Measurements from ENCODE around the gene FXYD5.
"Not testable (repeated sequence)": the region's sequence is repeated elsewhere in the genome, so short reads cannot be mapped to it uniquely, and the experiment has no call there.

The FXYD5 gene

DNA sequence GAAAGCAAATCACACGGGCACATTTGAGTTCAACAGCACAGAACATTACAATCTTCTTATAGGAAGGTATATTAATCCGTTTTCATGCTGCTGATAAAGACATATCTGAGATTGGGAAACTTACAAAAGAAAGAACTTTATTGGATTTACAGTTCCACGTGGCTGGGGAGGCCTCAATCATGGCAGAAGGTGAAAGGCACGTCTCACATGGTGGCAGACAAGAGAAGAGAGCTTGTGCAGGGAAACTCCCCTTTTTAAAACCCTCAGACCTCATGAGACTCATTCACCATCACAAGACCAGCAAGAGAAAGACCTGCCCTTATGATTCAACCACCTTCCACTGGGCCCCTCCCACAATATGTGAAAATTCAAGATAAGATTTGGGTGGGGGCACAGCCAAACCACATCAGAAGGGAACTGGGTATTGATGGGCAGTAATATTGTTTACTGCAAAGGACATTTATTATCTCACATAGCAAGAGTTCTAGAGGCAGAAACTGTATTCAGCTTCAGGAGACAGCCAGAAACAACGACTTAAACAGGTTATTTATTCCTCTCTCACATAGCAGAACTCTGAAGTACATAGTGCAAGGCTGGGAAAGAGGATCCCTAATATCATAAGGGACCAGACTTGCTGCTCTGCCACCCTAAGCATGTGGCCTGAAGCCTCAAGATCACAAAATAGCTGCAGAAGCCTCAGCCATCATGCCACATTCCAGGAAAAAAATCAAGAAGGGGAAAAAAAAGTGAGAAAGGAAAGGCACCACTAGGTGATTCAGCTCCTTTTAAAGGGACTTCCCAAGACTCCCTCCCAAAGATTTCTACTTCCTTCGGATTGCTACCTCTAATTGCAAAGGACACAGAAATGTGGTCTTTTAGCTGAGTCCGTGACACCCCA is 23.1 kb downstream of the FXYD5 start:
- no peak for DNase-seq (ENCODE audit: low read depth in 2 of 2)

DNA sequence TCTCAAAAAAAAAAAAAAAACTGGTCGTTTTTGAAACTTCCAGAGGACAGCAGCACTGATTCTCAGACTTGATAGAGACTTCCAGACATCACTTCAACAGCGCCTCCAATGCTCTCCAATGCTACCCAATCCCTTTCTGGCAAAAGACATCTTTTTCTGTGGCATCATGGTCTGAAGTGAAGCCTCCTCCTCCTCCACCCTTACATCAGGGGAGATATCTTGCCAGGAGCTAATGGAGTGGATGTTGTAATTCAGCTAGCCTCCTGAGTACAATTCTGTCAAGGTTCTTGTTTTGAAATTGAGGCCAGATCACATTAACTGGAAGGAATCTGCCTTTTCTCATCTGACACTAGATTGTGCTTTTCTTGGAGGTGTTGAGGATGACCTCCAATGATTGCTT is 24.2 kb downstream of the FXYD5 start:
- no peak for DNase-seq (ENCODE audit: low read depth in 2 of 2)

- no peak for DNase-seq (ENCODE audit: low read depth in 2 of 2)
Measured at GRCh38 chr19:35179830-35180229, 25.3 kb downstream of the FXYD5 start.

GRCh38 chr19:35181387-35181786 is 26.9 kb downstream of the FXYD5 start:
- no peak for DNase-seq (ENCODE audit: low read depth in 2 of 2)

GRCh38 chr19:35184267-35184666 is 29.7 kb downstream of the FXYD5 start:
- no peak for DNase-seq (ENCODE audit: low read depth in 2 of 2)

DNA sequence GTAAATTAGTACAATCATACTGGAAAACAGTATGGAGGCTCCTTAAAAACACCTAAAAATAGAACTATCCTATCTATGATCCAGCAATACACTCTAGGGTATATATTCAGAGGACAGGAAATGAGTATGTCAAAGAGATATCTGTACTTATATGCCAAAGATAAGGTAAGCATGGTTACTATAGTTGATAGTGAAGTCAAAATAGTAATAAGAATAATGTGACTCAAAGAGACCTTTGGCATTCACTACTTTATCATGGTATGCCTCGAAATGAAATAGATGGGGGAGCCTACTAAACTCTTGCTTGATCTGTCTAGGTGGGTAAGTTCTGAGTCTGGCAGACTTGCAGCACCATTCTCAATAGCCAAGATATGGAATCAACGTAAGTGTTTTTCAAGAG is 30.3 kb downstream of the FXYD5 start:
- DNase-seq (ENCODE audit: low read depth in 2 of 2) = no peak

- DNase-seq (ENCODE audit: low read depth in 2 of 2) = no peak
Measured at GRCh38 chr19:35194012-35194984, 39.8 kb downstream of the FXYD5 start.

GRCh38 chr19:35195830-35196229 is 41.3 kb downstream of the FXYD5 start:
- DNase-seq (ENCODE audit: low read depth in 2 of 2) = no peak

DNA sequence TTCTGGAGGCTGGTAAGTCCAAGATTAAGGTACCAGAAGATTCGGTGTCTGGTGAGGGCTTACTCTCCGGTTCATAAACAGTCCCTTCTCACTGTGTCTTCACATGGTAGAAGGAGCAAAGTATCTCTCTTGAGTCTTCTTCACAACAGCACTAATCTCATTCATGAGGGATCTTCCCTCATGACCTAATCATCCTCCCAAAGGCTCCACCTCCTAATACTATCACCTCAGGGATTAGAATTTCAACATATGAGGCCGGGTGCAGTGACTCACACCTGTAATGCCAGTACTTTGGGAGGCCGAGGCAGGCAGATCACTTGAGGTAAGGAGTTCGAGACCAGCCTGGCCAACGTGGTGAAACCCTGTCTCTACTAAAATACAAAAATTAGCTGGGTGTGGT is 42.3 kb downstream of the FXYD5 start:
- not testable (repeated sequence) for DNase-seq (ENCODE audit: low read depth in 2 of 2)

DNA sequence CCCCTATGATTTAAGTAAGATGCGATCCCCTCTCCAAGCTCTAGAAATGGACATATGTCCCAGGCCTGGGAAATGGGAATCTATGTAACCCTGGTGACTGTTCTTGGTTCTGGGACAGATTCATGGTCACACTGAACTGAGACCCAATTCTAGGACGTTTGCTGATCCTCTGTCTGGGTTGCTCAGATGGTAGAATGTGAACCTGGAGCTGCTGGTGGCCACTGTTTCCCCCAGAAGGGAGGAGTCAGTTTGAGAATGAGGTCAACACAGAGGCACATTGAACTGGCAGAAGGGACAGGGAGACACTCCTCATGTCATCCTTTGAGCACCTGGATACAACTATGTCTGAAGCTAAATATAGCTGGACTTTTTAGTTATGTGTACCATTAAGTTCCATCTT is 44.9 kb downstream of the FXYD5 start:
- DNase-seq (ENCODE audit: low read depth in 2 of 2) = no peak

- DNase-seq (ENCODE audit: low read depth in 2 of 2) = no peak
Measured at GRCh38 chr19:35202722-35203688, 48.5 kb downstream of the FXYD5 start.

DNA sequence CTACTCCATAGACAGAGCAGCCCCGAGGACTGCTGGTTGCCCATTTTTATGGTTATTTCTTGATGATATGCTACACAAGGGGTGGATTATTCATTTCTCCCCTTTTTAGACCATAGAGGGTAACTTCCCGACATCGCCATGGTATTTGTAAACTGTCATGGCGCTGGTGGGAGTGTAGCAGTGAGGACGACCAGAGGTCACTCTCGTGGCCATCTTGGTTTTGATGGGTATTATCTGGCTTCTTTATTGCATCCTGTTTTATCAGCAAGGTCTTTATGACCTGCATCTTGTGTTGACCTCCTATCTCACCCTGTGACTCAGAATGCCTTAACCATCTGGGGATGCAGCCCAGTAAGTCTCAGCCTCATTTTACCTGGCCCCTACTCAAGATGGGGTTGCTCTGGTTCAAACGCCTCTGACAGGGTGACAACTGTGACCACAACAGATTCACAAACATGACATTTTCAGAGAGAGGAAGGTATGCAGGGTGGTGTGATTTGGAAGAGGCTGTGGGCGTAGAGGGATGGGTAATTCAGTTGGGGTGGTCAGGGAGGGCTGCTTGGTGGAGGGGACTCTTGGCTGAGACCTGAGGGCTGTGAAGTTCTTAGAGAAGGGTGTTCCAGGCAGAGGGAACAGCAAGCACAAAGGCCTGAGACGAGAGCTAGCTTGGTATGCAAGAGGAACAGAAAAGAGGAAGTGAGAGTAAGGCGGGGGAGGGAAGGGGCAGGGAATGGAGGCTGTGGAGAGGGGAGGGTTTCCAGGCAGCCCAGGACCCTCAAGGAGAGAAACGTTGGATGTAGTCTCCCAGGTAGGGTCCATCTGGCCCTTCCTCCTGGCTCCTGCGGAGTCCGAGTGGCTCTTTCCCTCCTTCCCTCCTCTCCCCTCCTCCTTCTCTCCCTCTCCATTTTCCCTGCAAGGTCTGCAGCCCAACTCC is 50.5 kb downstream of the FXYD5 start:
- DNase-seq (ENCODE audit: low read depth in 2 of 2) = no peak

- DNase-seq (ENCODE audit: low read depth in 2 of 2) = no peak
Measured at GRCh38 chr19:35205733-35206323, 51.3 kb downstream of the FXYD5 start.

DNA sequence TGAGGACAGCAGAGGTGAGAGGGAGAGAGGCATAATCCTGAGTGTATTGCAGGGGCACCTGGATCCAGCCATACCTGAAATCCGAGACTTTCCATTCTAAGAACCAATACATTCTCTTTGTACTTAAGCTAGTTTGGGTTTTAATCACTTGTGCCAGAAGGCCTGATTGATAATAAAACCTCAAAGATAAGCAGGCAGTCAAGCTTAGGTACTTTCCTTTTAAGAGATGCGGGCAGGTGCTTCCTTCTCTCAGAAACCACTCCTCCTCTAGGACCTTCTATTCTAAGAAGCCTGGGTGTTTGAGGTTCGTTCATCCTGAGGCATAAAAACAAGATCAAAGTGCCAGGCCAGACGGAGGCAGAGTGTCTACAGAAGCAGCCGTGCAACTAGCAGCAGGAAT is 51.8 kb downstream of the FXYD5 start:
- no peak for DNase-seq (ENCODE audit: low read depth in 2 of 2)

DNA sequence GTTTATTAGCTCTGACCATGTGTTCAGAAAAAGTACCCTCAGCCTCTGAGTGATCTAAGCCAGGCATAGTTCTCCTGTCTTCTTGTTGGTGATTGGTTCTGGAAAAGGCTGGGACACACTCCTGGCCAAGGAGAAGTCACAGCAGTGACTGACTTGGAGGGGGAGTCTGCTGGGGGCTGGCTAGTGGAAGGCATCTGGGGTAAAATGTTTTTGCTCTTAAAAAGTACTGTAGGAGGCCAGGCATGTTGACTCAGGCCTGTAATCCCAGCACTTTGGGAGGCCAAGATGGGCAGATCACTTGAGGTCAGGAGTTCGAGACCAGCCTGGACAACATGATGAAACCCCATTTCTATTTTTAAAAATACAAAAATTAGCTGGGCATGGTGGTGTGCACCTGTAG is 52.3 kb downstream of the FXYD5 start:
- no peak for DNase-seq (ENCODE audit: low read depth in 2 of 2)

DNA sequence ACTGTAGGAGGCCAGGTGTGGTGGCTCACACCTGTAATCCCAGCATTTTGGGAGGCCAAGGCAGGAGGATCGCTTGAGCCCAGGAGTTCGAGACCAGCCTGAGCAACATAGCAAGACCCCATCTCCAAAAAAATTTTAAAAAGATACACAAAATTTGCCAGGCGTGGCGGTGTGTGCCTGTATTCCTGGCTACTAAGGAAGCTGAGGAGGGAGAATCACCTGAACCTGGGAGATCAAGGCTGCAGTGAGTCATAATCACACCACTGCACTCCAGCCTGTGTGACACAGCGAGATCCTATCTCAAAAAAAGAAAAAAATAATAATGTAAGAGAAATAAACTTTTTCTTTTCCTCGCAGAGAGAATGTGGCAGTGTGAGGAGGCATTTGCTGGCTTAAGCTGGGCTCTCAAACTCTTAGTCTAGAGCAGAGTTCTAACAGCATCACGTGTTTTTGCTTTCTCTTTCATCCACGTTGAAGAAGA is 52.9 kb downstream of the FXYD5 start:
- no peak for DNase-seq (ENCODE audit: low read depth in 2 of 2)

GRCh38 chr19:35208121-35208520 is 53.6 kb downstream of the FXYD5 start:
- no peak for DNase-seq (ENCODE audit: low read depth in 2 of 2)

DNA sequence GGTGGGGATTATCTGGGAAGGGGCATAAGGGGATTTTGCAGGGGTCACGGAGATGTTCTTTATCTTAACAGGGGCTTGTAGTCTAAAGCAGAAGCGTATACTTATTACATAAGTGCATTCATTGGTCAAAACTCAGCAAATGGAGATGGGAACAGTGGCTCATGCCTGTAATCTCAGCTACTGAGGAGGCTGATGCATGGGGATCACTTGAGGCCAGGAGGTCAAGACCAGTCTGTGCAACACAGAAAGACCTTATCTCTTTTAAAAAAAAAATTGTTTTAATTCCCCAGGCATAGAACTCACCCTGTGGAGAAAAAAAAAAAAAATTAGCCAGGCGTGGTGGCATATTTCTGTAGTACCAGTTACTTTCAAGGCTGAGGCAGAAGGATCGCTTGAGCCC is 55.1 kb downstream of the FXYD5 start:
- DNase-seq (ENCODE audit: low read depth in 2 of 2) = no peak

GRCh38 chr19:35211545-35212230 is 57.2 kb downstream of the FXYD5 start:
- DNase-seq (ENCODE audit: low read depth in 2 of 2) = no peak
